Endothelial cell of umbilical vein (primary cell): ENCODE measurements around the gene ATPAF1. TPM values are rescaled to one million over a fixed set of nuclear protein-coding genes. Genes with fewer than 3 reads are reported as not detected.
"Not testable (repeated sequence)": the region's sequence is repeated elsewhere in the genome, so short reads cannot be mapped to it uniquely, and the experiment has no call there.

Experiments
- BruUV-seq: library from RNA; stranded (reverse); fragments of 400-500 nt; replicated peaks from 2 replicates; lab custom pipeline; 2021; lab: Mats Ljungman, UMichigan
- CTCF ChIA-PET: fragments of 300-600, 350-600 bp; sonication (Branson Sonifier 250); formaldehyde crosslinking; loops from one replicate; lab custom pipeline; 2021; ENCODE audit warnings: antibody characterized with exemption, inconsistent platforms; lab: Charles Lee
- POLR2A ChIA-PET: fragments of 300-600, 350-600 bp; sonication (Branson Sonifier 250); formaldehyde crosslinking; loops from one replicate; lab custom pipeline; 2021; ENCODE audit warnings: antibody characterized with exemption, inconsistent platforms; lab: Charles Lee
- DNase-seq: peaks from one replicate; pipeline ENCODE4 v3.0.0-alpha.2; 2011; ENCODE audit warnings: low read depth, low spot score
- FAIRE-seq: peaks from 2 replicates; lab custom pipeline; 2011; peaks lifted over from hg19 to GRCh38; lab: Jason Lieb, UNC
- H2AFZ ChIP-seq: 2 replicates; pipeline ENCODE4 v1.6.0; 2012; ENCODE audit warnings: low read depth, low read length, control low read depth, inconsistent platforms
- H3K27ac ChIP-seq: 2 replicates; pipeline ENCODE4 v1.5.1; 2011; ENCODE audit warnings: low read depth, mild to moderate bottlenecking, control low read depth, low read length, moderate library complexity; ENCODE audit not compliant: insufficient read depth
- H3K27me3 ChIP-seq, 2 experiments: 2 replicates each; pipeline versions ENCODE4 v1.6.0 to v1.6.1; 2011; ENCODE audit warnings: low read length in 2 of 2, mixed read lengths in 1 of 2; ENCODE audit not compliant: control insufficient read depth in 2 of 2, insufficient read depth in 2 of 2
- H3K36me3 ChIP-seq, 2 experiments: 2 replicates in 1 of 2; 3 replicates in 1 of 2; pipeline ENCODE4 v1.5.1; 2011; ENCODE audit warnings: low read length in 2 of 2, mild to moderate bottlenecking in 1 of 2, moderate library complexity in 1 of 2; ENCODE audit not compliant: control insufficient read depth in 2 of 2, insufficient read depth in 2 of 2; ENCODE audit errors: extremely low read depth in 1 of 2
- H3K4me1 ChIP-seq: 3 replicates; pipeline ENCODE4 v1.5.1; 2011; ENCODE audit warnings: mild to moderate bottlenecking, low read length; ENCODE audit not compliant: control insufficient read depth, insufficient read depth; ENCODE audit errors: extremely low read depth
- H3K4me2 ChIP-seq: 2 replicates; pipeline ENCODE4 v1.6.1; 2011; ENCODE audit warnings: low read length, control low read depth, mixed read lengths; ENCODE audit not compliant: insufficient read depth
- H3K4me3 ChIP-seq, 3 experiments: fragments of 200-600 bp in 1 of 3; sonication (generic), shearing (Covaris generic) in 1 of 3; replicated peaks in 1 of 3; 2 replicates each; pipeline ENCODE4 v1.5.1; 2011 to 2016; ENCODE audit warnings: control low read depth in 3 of 3, low read length in 3 of 3, mild to moderate bottlenecking in 2 of 3, inconsistent platforms in 1 of 3, low read depth in 1 of 3, moderate library complexity in 1 of 3; ENCODE audit not compliant: insufficient read depth in 1 of 3
- H3K79me2 ChIP-seq: 2 replicates; pipeline ENCODE4 v1.6.0; 2012; ENCODE audit warnings: low read length, inconsistent platforms; ENCODE audit not compliant: control insufficient read depth, insufficient read depth
- H3K9ac ChIP-seq: replicated peaks from 2 replicates; pipeline ENCODE3; 2011; ENCODE audit warnings: low read length, control low read depth; ENCODE audit not compliant: insufficient read depth; ENCODE audit errors: extremely low read depth
- H3K9me1 ChIP-seq: replicated peaks from 3 replicates; pipeline ENCODE4 v1.6.0; 2011; ENCODE audit warnings: mild to moderate bottlenecking, low read length; ENCODE audit not compliant: control insufficient read depth, insufficient read depth; ENCODE audit errors: extremely low read depth
- H3K9me3 ChIP-seq: replicated peaks from 2 replicates; pipeline ENCODE4 v1.5.1; 2012; ENCODE audit warnings: low read length, inconsistent platforms; ENCODE audit not compliant: control insufficient read depth, insufficient read depth
- H4K20me1 ChIP-seq: replicated peaks from 2 replicates; pipeline ENCODE3; 2011; ENCODE audit warnings: mild to moderate bottlenecking, low read length; ENCODE audit not compliant: control insufficient read depth, insufficient read depth; ENCODE audit errors: extremely low read depth
- EZH2 ChIP-seq: IDR thresholded peaks from 2 replicates; pipeline ENCODE4 v1.6.1; 2012; ENCODE audit warnings: borderline replicate concordance, low read depth, mild to moderate bottlenecking, moderate library complexity, low read length, inconsistent platforms; ENCODE audit not compliant: severe bottlenecking
- GATA2 ChIP-seq: IDR thresholded peaks from 2 replicates; pipeline ENCODE4 v1.7.0; 2011; ENCODE audit warnings: low read depth, mild to moderate bottlenecking, moderate library complexity, mixed read lengths, low read length; ENCODE audit not compliant: insufficient read length, insufficient read depth
- dilution Hi-C: fragments of 300-500 bp; cut with MboI; formaldehyde crosslinking; loops from one replicate; pipeline ENCODE4 v1.15.0; 2019; ENCODE audit warnings: low sequenced_read_pairs; ENCODE audit not compliant: extremely low pct_ligation_motif_present
- intact Hi-C: fragments of 100-400 bp; cut with micrococcal nuclease; formaldehyde crosslinking; loops from one replicate; pipeline ENCODE4 v1.10.0; 2022
- polyA plus RNA-seq, 4 experiments: library from polyadenylated mRNA; depleted of rRNA in 3 of 4; stranded (reverse) in 3 of 4; unstranded in 1 of 4; fragments of >200 nt; gene quantifications; 2 replicates each; pipeline versions ENCODE4 v1.2.1 to v1.2.3, GENCODE V29; 2011 to 2012; ENCODE audit warnings: missing spikeins in 1 of 4
- total RNA-seq: library from RNA; stranded (reverse); gene quantifications from 2 replicates; pipeline ENCODE4 v1.2.3, GENCODE V29; 2021

Gene ATPAF1
- total and polyA plus RNA-seq, 2 donors (not counting 3 experiments of a cell fraction or from before 2014, with no cell fraction given), result 28.3 to 29.6 TPM

GRCh38 chr1:46665983-46666382 is 2.2 kb downstream of the ATPAF1 start:
- Histone ChIP-seq H3K27ac (no peak overlapping the region), H2AFZ (no peak overlapping the region), H3K36me3 (peaks cover 0 to 2% of the 10 kb centered on the region in 2 experiments), H4K20me1 (no peaks in the 10 kb centered on the region), H3K27me3 (no peaks in the 10 kb centered on the region), H3K4me1 (peaks cover 10% of the 10 kb centered on the region), H3K4me3 (no peak overlapping the region), H3K9me1 (no peaks in the 10 kb centered on the region), H3K79me2 (peaks cover 9% of the 10 kb centered on the region), H3K9me3 (no peaks in the 10 kb centered on the region), H3K4me2 (no peak overlapping the region), H3K9ac (no peak overlapping the region)
- no TSS peak for BruUV-seq
- dilution Hi-C loops, result no loop called here
- intact Hi-C loops, result no loop called here
- ChIA-PET CTCF (interaction anchor here (1.4 kb wide), 1 partner anchor 15 kb away, joined by 4 read pairs; no protein-coding TSS in a partner anchor), POLR2A (no interaction called here)
- FAIRE-seq (no peak), DNase-seq (no peak)
- TF ChIP-seq GATA2, result no peak
- no peak for TF ChIP-seq EZH2

- H2AFZ ChIP-seq, H3K9me3 ChIP-seq, H3K27me3 ChIP-seq, H3K27ac ChIP-seq, H3K4me3 ChIP-seq, intact Hi-C loops, H3K79me2 ChIP-seq, H3K9me1 ChIP-seq, H4K20me1 ChIP-seq, POLR2A ChIA-PET, DNase-seq, FAIRE-seq, H3K9ac ChIP-seq, dilution Hi-C loops, CTCF ChIA-PET, H3K36me3 ChIP-seq, H3K4me2 ChIP-seq, BruUV-seq: not testable (repeated sequence)
- H3K4me1 ChIP-seq, result peaks cover 10% of the 10 kb centered on the region
Measured at GRCh38 chr1:46662919-46663318, 5.2 kb downstream of the ATPAF1 start.

GRCh38 chr1:46660116-46660515 is 8.0 kb downstream of the ATPAF1 start:
- CTCF ChIA-PET, DNase-seq, H3K4me2 ChIP-seq, H3K4me1 ChIP-seq, H3K27me3 ChIP-seq, H2AFZ ChIP-seq, H3K27ac ChIP-seq, H4K20me1 ChIP-seq, intact Hi-C loops, BruUV-seq, H3K9me1 ChIP-seq, H3K79me2 ChIP-seq, H3K9ac ChIP-seq, dilution Hi-C loops, H3K4me3 ChIP-seq, POLR2A ChIA-PET, H3K36me3 ChIP-seq, FAIRE-seq, H3K9me3 ChIP-seq: not testable (repeated sequence)
